GM18517 (cell line): ENCODE data around the gene EVI5L.

Experiments
- ATAC-seq: cut with Tn5 transposase; IDR thresholded peaks from one replicate; pipeline ENCODE4 v1.9.1; 2021; ENCODE audit warnings: mild to moderate bottlenecking, moderate library complexity; ENCODE audit not compliant: unreplicated experiment

Gene EVI5L

GRCh38 chr19:7894612-7895309, 64.7 kb downstream of the EVI5L start:
- no peak for ATAC-seq

- ATAC-seq, result no peak
Observed at GRCh38 chr19:7895565-7895964, 65.5 kb downstream of the EVI5L start.

DNA sequence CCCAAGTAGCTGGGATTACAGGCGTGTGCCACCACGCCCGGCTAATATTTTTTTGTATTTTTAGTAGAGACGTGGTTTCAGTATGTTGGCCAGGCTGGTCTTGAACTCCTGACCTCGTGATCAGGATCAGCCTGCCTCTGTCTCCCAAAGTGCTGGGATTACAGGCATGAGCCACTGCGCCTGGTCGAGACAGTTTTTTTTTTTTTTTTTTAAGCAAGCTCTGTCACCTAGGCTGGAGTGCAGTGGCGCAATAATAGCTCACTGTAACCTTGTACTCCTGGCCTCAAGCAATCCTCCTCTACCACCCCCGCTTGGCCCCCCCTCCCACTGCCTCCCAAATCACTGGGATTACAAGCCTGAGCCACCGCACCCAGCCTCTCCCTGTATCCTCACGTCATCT, 67.3 kb downstream of the EVI5L start:
- ATAC-seq, result no peak

DNA sequence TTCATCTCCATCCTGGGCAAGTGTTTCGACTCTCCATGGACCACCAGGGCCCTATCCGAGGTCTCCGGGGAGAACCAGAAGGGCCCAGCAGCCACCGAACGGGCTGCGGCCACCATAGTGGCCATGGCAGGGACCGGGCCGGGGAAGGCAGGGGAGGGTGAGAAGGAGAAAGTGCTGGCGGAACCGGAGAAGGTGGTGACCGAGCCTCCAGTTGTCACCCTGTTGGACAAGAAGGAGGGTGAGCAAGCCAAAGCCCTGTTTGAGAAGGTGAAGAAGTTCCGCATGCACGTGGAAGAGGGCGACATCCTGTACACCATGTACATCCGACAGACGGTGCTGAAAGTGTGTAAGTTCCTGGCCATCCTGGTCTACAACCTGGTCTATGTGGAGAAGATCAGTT, 68.9 kb downstream of the EVI5L start:
- ATAC-seq, result no peak

GRCh38 chr19:7899751-7900378, 69.8 kb downstream of the EVI5L start:
- ATAC-seq, result no peak

- no peak for ATAC-seq
Observed at GRCh38 chr19:7900401-7900870, 70.4 kb downstream of the EVI5L start.

- ATAC-seq, result no peak
Observed at GRCh38 chr19:7900931-7901330, 70.9 kb downstream of the EVI5L start.

- ATAC-seq, result no peak
Observed at GRCh38 chr19:7901337-7901736, 71.3 kb downstream of the EVI5L start.

DNA sequence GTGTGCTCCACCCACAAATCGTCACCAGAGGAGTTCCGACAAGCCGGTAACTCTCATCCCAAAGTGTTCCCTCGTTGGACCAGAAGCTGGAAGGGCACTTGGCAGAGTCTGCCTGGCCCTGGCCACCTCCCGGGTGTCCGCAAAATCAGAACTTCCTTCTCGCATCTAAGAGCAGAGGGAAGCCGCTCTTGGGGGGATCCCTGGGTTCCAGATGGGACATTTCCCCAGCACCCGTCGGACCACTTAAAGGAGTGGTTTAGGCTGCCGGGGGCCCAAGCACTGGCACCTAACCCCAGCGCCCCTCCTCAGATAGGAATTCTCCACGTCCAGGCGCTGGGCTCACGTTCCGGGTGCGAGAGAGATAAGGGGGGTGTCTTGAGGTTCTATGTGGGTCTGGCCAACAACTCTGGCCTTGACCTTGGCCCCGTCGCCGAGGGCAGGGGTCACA, 72.8 kb downstream of the EVI5L start:
- ATAC-seq, result no peak

DNA sequence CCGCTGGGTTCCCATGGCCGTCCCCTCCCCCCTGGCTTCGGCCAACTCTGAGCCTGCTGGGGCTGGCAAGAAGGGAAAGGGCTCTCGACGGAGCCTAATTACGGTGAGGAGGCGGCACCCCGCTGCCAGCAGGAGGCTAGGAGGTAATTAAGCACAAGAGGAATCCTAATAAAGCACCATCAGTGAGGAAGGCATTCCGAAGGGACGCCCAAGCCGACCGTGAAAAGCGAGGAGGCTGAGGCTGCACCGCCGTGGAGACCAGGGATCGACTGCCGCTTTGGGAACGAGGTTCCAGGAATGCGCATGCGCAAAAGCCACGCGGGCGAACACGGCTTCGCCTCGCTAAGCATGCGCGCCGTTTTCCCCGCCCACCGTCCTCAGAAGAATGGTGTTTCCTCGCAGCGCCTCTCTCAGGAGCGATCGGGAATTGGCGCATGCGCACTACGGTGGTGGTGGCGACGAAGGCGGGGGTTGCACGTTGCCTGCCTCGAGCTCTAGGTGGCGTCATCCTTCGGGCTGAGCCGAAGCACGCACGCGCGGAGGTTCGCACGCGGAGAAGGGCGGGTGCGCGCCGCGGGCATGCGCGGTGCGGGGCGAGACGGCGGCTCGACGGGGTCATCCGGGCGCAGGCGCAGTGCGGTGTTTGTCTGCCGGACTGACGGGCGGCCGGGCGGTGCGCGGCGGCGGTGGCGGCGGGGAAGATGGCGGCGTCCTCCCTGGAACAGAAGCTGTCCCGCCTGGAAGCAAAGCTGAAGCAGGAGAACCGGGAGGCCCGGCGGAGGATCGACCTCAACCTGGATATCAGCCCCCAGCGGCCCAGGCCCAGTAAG, 73.4 kb downstream of the EVI5L start, which contains the start of gene MAP2K7:
TSS of gene MAP2K7 (plus strand) at position 634 of the 830 bp plus-strand sequence. CDS start at position 702, 68 bp downstream.
- peak; percentile 88 for ATAC-seq

DNA sequence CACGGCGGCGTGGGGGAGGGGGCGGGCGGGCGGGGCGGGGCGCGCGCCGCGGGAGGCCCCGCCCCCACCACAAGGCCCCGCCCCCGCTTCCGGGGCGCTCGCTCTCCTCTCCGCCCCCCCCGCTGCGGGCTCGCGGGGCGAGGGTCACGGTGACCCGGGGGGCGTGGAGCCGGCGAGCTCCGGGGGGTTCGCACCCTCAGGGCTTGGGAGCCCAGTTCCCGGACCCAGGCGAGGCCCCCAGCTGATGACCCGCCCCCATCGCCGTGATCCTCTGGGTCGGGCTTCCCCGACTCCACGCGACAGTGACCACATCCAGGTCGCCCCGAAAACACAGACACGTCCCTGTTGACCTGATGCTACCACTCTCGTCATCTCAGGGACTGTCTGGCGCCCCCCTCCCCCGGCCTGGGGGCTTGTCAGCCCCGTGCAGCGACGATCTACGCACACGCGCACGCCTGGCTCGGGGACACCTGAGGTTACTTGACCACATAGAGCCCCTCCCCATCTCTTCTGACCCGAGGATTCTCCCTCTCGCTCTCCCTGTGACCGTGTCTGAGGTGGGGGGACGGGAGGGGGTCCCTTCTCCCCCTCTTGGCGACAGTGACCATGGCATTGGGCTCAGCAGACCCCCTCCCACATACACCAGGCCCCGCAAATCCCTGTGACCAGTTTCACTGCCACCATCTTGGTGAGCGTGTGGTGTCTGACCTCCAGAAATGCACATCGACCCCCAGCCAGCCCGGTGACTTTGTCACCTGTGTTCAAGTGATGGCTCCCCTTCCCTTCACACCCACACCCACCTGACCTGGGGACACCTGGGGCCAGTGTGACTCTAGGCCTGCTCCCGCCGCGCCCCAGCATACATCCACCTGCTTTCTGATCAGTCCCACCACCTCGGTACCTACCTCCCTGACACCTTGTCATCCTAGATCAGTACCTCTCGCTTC, 74.3 kb downstream of the EVI5L start:
- ATAC-seq, result no peak

- no peak for ATAC-seq
Observed at GRCh38 chr19:7905268-7905667, 75.2 kb downstream of the EVI5L start.

DNA sequence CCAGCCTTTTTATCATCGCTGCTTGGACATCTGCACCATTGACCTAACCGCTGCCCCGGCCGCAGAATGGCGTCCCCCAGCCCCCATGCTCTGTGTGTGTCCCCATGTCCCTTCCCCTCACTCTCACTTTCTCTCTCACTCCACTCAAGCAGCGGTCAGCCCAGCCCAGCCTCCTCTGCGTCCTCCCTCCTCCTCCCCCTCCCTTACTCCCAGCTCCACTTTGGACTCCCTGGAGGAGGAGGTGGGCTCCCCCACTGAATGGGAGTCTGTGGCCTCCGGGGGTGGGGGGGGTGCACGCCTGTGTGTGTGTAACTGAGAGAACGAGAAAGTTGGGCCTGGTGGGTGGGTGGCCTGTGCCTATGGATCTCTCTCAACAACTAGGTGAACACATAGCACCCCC, 75.8 kb downstream of the EVI5L start:
- no peak for ATAC-seq

GRCh38 chr19:7907122-7907521, 77.1 kb downstream of the EVI5L start:
- ATAC-seq, result no peak

GRCh38 chr19:7907544-7907943, 77.5 kb downstream of the EVI5L start:
- ATAC-seq, result no peak

DNA sequence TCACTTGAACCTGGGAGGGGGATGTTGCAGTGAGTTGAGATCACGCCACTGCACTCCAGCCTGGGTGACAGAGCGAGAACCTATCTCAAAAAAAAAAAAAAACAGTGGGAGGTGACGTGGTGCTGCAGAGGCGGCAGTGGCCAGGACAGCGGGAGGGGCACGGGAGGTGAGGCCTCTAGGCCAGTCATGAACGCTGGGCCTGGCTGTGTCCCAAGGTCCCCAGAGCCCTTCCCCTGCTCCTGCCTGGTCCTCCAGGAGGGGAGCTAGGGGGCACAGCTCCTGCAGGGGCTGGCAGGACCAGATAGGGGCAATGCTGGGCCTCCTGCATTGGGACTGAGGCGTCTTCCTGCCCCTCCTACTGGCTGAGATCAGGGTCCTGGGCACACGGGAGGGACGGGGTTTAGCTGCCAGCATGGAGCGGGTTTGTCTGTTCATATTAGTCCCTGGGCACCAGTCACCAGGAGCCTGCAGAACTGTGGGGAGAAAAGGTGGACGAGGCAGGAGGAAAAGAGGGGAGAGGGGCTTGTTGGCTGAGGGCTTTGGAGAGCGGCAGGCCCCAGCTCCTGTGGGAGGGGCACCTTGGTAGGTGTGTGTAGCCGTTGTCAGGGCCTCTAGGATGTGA, 78.2 kb downstream of the EVI5L start:
- ATAC-seq, result no peak

- no peak for ATAC-seq
Observed at GRCh38 chr19:7908742-7909461, 78.9 kb downstream of the EVI5L start.

DNA sequence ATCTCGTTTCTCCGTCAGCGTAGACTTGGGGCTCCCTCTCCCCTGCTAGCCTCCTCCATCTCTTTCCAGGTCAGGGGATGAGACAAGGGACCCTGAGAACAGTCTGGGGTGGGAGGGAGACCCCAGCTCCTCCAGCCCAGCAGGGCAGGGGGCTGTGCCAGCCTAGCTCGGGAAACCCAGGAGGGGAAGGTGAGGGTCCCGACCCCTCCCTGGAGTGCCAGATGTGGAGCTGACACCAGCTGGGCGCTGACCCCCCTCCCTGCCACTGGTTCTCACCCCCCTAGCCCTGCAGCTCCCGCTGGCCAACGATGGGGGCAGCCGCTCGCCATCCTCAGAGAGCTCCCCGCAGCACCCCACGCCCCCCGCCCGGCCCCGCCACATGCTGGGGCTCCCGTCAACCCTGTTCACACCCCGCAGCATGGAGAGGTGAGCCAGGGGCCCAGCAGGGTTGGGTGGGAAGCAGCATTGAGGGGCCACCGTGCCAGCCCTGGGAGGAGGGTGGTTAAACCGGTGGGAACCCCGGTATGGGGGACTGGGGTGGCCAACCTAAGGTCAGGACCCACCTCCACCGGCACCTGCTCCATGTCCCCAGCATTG, 79.6 kb downstream of the EVI5L start:
- ATAC-seq, result no peak
